T-cell (primary cell): Measurements from ENCODE around the gene RAC3. TPM values are rescaled to one million over a fixed set of nuclear protein-coding genes. Genes with fewer than 3 reads are reported as not detected.

Source experiments
- ATAC-seq, 4 experiments: fragments of 200-7000 bp in 3 of 4; fragments of 150-1000 bp in 1 of 4; cut with Tn5 transposase; replicated peaks in 1 of 4; 1 replicate in 3 of 4; 2 replicates in 1 of 4; pipeline ENCODE4 v1.10.0; 2021; ENCODE audit warnings: moderate library complexity in 3 of 4, mild to moderate bottlenecking in 2 of 4, moderate number of reproducible peaks in 1 of 4
- CTCF ChIA-PET, 2 donors: fragments of 300-600 bp; sonication (Branson Sonifier 250); formaldehyde crosslinking; loops; one replicate each; lab custom pipeline; 2022; ENCODE audit warnings: antibody characterized with exemption in 2 of 2; lab: Charles Lee
- POLR2A ChIA-PET, 2 donors: fragments of 300-600 bp; sonication (Branson Sonifier 250); formaldehyde crosslinking; loops; one replicate each; lab custom pipeline; 2022; ENCODE audit warnings: antibody characterized with exemption in 2 of 2; lab: Charles Lee
- DNase-seq, 35 experiments: peaks; one replicate each; pipeline versions ENCODE4 v3.0.0 to v3.0.0-alpha.2; 2013 to 2023
- H3K27ac ChIP-seq: one replicate; pipeline ENCODE4 v1.5.1; 2013; ENCODE audit warnings: low read length
- H3K27me3 ChIP-seq, 2 experiments: replicated peaks in 1 of 2; 1 replicate in 1 of 2; 2 replicates in 1 of 2; pipeline versions ENCODE4 v1.6.1 to v1.7.0; 2013; ENCODE audit warnings: low read length in 1 of 2, mixed read lengths in 1 of 2; ENCODE audit not compliant: control insufficient read depth in 2 of 2, insufficient read depth in 2 of 2; ENCODE audit errors: extremely low read depth in 1 of 2
- H3K36me3 ChIP-seq, 2 donors: 1 replicate in 1 of 2; 2 replicates in 1 of 2; pipeline versions ENCODE4 v1.6.1 to v1.7.0; 2013; ENCODE audit warnings: low read length in 1 of 2; ENCODE audit not compliant: control insufficient read depth in 2 of 2, insufficient read depth in 1 of 2; ENCODE audit errors: extremely low read depth in 1 of 2
- H3K4me1 ChIP-seq, 2 experiments: 1 replicate in 1 of 2; 2 replicates in 1 of 2; pipeline versions ENCODE4 v1.6.1 to v1.7.0; 2013; ENCODE audit warnings: low read length in 2 of 2, mixed read lengths in 1 of 2; ENCODE audit not compliant: insufficient read depth in 2 of 2, control insufficient read depth in 1 of 2; ENCODE audit errors: extremely low read depth in 1 of 2
- H3K4me3 ChIP-seq, 2 donors: 1 replicate in 1 of 2; 2 replicates in 1 of 2; pipeline versions ENCODE4 v1.5.1 to v1.7.0; 2013; ENCODE audit warnings: mild to moderate bottlenecking in 2 of 2, low read length in 1 of 2, moderate library complexity in 1 of 2; ENCODE audit not compliant: control insufficient read depth in 1 of 2; ENCODE audit errors: extremely low read depth in 1 of 2
- H3K9me3 ChIP-seq: 2 replicates; pipeline ENCODE4 v1.7.0; 2013
- H3K27ac Mint-ChIP-seq, 2 donors: one replicate each; pipeline ENCODE4 v1.8.0; 2020 to 2021; ENCODE audit warnings: mild to moderate bottlenecking in 2 of 2, mixed read lengths in 2 of 2
- H3K27me3 Mint-ChIP-seq, 2 donors: one replicate each; pipeline ENCODE4 v1.8.0; 2021 to 2022; ENCODE audit warnings: mixed read lengths in 2 of 2
- H3K36me3 Mint-ChIP-seq: one replicate; pipeline ENCODE4 v1.8.0; 2021; ENCODE audit warnings: mixed read lengths
- H3K4me1 Mint-ChIP-seq, 3 donors: one replicate each; pipeline ENCODE4 v1.8.0; 2020 to 2022; ENCODE audit warnings: mixed read lengths in 3 of 3, mild to moderate bottlenecking in 1 of 3
- H3K4me3 Mint-ChIP-seq, 3 donors: one replicate each; pipeline ENCODE4 v1.8.0; 2020 to 2022; ENCODE audit warnings: mild to moderate bottlenecking in 3 of 3, mixed read lengths in 3 of 3, moderate library complexity in 3 of 3
- H3K9me3 Mint-ChIP-seq, 3 donors: one replicate each; pipeline ENCODE4 v1.8.0; 2020 to 2022; ENCODE audit warnings: mixed read lengths in 3 of 3
- WGBS: methylation state at CpG from one replicate; pipeline ENCODE4 v1.1.5; 2013; ENCODE audit warnings: missing lambda C conversion rate; ENCODE audit not compliant: insufficient coverage; 5-methylcytosine and 5-hydroxymethylcytosine counted together
- total RNA-seq, 35 experiments: library from RNA in 6 of 35; stranded (reverse) in 6 of 35; fragments of 120-200 nt in 1 of 35; gene quantifications; one replicate each; pipeline versions ENCODE4 v1.2.1 to v1.2.4 and lab custom pipeline; 2013 to 2026

The RAC3 gene
- total RNA-seq, 5 donors from 2014 or later (not counting 1 experiment from before 2014, with no cell fraction given): 1.1 to 5.4 (median 3.6) TPM

DNA sequence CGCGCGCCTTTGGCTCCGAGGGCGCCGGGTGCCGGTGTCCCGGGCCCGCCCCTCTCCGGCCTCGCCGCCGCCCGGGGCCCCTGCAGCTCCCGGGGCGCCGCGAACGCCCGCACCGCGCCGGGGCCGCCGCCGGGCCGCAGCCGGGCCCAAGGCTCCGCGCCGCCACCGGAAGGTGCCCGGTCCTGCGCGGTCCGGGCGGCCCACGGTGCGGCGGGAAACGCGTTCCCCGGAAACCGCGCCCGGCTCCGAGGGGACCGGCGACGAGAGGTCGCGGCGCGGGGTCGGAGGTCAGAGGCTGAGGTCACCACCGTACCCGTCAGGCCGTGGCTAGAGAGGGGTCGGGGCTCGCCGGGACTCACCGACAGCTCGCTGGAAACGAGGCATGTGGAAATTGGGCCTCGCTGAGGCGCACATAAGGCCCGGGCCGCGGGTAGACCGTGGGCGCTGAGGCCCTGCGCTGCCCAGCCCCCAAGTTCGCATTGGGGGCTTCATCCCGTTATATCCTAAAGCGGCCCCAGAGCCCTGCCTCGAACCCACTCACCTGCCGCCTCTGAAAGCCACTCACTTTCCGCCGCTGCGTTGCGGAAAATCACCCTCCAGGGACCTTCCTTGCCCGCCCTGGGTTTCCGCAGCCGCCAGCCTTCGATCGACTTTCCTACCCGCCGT is 34.3 kb downstream of the RAC3 start, which contains the start of gene DUS1L:
Gene DUS1L (minus strand): TSS at position 167 of the 666 bp plus-strand sequence. CDS start 745 bp downstream, outside the sequence.
- Mint-ChIP-seq H3K9me3 (no peaks in the 10 kb centered on the region), H3K4me3 (peak within 1 kb of the TSS; percentile 80 to 83 (median 81)), H3K4me1 (peaks cover 11 to 19% (median 16%) of the 10 kb centered on the region in 3 donors), H3K36me3 (no peaks in the 10 kb centered on the region), H3K27ac (peak within 1 kb of the TSS; percentile 92), H3K27me3 (no peaks in the 10 kb centered on the region)
- H3K9me3 ChIP-seq: no peaks in the 10 kb centered on the region
- no peaks in the 10 kb centered on the region for H3K27me3 ChIP-seq
- H3K36me3 ChIP-seq: peaks cover 5 to 24% of the 10 kb centered on the region in 2 donors
- DNase-seq (peak; percentile 19 to 85 (median 58)), ATAC-seq (peak; percentile 86 to 90 (median 87))
- 1% methylated on average over 76 of the region's 88 CpGs for WGBS
- ChIA-PET POLR2A (interaction anchor here in 1 of 2 donors (0.6 kb wide), 1 partner anchor 117 kb away, joined by 3 read pairs; no protein-coding TSS in a partner anchor), CTCF (no interaction called here)
- H3K4me3 ChIP-seq: peak within 1 kb of the TSS; percentile 83 to 86
- H3K4me1 ChIP-seq: peaks cover 9 to 39% of the 10 kb centered on the region in 2 experiments
- peak within 1 kb of the TSS; percentile 91 for H3K27ac ChIP-seq

DNA sequence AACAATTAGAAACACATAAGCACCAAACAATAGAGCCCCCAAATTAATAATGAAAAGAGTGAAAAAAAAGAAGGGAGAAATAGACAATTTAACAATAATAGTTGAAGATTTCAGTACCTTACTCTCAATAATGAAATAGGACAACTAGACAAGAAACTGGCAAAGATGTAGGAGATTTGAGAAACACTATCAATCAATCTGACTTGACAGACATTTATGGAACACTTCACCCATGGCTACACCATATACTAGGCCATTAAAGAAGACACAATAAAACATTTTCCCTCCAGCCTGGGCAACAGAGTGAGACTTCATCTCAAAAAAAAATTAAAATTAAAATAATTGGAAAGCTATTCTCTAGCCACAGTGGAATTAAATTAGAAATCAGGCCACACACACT is 39.1 kb downstream of the RAC3 start:
- no peaks in the 10 kb centered on the region for H3K9me3 Mint-ChIP-seq
- H3K27ac Mint-ChIP-seq: no peak overlapping the region
- no peak for ATAC-seq

DNA sequence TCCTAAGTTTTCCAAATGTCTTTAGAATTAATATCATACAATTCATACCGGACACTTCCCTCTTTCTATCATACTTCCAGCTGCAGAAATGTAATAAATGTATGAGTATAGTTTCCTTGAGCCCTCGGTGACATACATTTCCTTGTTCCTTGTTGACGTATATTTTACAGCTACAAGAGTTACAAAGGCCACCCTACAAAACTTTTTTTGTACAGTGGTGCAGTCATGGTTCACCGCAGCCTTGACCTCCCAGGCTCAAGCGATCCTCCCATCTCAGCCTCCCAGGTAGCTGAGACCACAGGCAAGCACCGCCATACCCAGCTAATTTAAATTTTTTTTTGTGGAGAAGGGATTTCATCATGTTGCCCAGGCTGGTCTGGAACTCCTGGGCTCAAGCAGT is 41.3 kb downstream of the RAC3 start:
- Mint-ChIP-seq H3K4me3 (no peak overlapping the region), H3K4me1 (peaks cover 0 to 6% (median 0%) of the 10 kb centered on the region in 3 donors), H3K36me3 (no peaks in the 10 kb centered on the region), H3K27me3 (no peaks in the 10 kb centered on the region), H3K27ac (no peak overlapping the region), H3K9me3 (no peaks in the 10 kb centered on the region)
- ATAC-seq: no peak
- ChIA-PET POLR2A (no interaction called here), CTCF (no interaction called here)
- no peaks in the 10 kb centered on the region for H3K27me3 ChIP-seq
- 73% methylated on average over 2 of the region's 6 CpGs for WGBS
- no peaks in the 10 kb centered on the region for H3K36me3 ChIP-seq
- H3K9me3 ChIP-seq: no peaks in the 10 kb centered on the region
- no peaks in the 10 kb centered on the region for H3K4me1 ChIP-seq
- no peak for DNase-seq
- no peak overlapping the region for H3K4me3 ChIP-seq
- no peak overlapping the region for H3K27ac ChIP-seq

More for the DNA sequence above, 39.1 kb downstream of the RAC3 start:
- no peak overlapping the region for H3K4me3 ChIP-seq
- no peaks in the 10 kb centered on the region for H3K36me3 ChIP-seq
- DNase-seq: no peak
- Mint-ChIP-seq H3K4me1 (peaks cover 8 to 11% (median 11%) of the 10 kb centered on the region in 3 donors), H3K27me3 (no peaks in the 10 kb centered on the region), H3K36me3 (no peaks in the 10 kb centered on the region), H3K4me3 (no peak overlapping the region)
- H3K27me3 ChIP-seq: no peaks in the 10 kb centered on the region
- no peak overlapping the region for H3K27ac ChIP-seq
- ChIA-PET CTCF (no interaction called here), POLR2A (no interaction called here)
- H3K9me3 ChIP-seq: no peaks in the 10 kb centered on the region
- peaks cover 2 to 13% of the 10 kb centered on the region in 2 experiments for H3K4me1 ChIP-seq

DNA sequence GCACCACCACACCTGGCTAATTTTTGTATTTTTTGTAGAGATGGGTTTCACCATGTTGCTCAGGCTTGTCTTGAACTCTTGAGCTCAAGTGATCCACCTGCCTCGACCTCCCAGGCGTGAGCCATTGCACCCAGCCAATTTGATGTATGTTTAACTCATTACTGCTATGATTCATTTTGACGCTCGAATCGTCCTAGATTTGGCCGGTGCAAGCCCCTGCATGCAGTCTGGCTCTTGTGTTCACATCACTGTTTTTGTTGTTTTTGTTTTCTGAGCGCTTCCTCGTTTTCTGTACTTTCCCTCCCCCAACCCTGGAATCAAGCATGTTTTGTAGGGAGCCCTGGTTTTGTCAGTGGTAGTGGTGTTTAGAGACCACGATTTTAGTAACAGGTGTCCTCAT is 42.0 kb downstream of the RAC3 start:
- peaks cover 0 to 6% (median 0%) of the 10 kb centered on the region in 3 donors for H3K4me1 Mint-ChIP-seq
- no peak for DNase-seq
- H3K4me1 ChIP-seq: no peaks in the 10 kb centered on the region
- POLR2A ChIA-PET: no interaction called here
- H3K9me3 Mint-ChIP-seq: no peaks in the 10 kb centered on the region
- H3K27ac ChIP-seq: no peak overlapping the region
- no peaks in the 10 kb centered on the region for H3K36me3 ChIP-seq
- no peak overlapping the region for H3K4me3 ChIP-seq
- 80% methylated on average over 1 of the region's 9 CpGs for WGBS
- CTCF ChIA-PET: interaction anchor here in 1 of 2 donors (0.7 kb wide), 1 partner anchor 76 kb away, joined by 3 read pairs; no protein-coding TSS in a partner anchor
- H3K9me3 ChIP-seq: no peaks in the 10 kb centered on the region
- no peaks in the 10 kb centered on the region for H3K27me3 ChIP-seq
- H3K36me3 Mint-ChIP-seq: no peaks in the 10 kb centered on the region
- no peak overlapping the region for H3K27ac Mint-ChIP-seq
- ATAC-seq: no peak
- H3K4me3 Mint-ChIP-seq: no peak overlapping the region
- no peaks in the 10 kb centered on the region for H3K27me3 Mint-ChIP-seq

DNA sequence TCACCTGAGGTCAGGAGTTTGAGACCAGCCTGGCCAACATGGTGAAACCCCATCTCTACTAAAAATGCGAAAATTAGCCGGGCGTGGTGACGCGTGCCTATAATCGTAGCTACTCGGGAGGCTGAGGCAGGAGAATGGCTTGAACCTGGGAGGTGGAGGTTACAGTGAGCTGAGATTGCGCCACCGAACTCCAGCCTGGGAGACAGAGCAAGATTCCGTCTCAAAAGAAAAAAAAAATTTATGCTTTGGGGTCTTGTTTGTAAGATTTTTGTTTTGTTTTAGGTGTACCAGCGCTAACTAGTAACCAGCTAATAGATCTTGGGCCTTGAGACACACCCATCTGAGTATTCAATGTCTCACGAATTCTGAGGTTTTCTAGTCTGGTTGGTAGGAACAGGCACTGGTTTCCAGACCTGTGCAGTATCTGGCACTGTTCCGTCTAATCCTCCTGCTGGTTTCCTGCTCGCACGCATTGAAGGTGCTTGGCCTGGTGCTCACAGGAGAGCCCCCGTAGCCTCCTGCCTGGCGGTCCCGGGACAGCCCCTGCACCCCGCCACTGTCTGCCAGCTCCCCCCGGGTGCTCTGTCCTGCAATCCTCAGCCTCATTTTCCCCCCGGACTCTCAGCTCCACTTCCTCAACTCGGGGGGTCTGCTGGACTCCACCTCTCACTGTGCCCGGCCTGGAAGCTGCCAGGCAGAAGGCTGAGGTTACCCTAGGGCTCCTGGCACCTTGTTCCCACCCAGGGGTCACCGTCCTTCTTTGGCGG is 44.7 kb downstream of the RAC3 start:
- no peaks in the 10 kb centered on the region for H3K4me1 ChIP-seq
- Mint-ChIP-seq H3K4me3 (no peak overlapping the region), H3K27me3 (no peaks in the 10 kb centered on the region), H3K9me3 (no peaks in the 10 kb centered on the region), H3K4me1 (no peaks in the 10 kb centered on the region), H3K27ac (no peak overlapping the region), H3K36me3 (peaks cover 4% of the 10 kb centered on the region)
- DNase-seq (no peak), ATAC-seq (no peak)
- no peak overlapping the region for H3K4me3 ChIP-seq
- 91% methylated on average over 21 of the region's 25 CpGs for WGBS
- H3K9me3 ChIP-seq: no peaks in the 10 kb centered on the region
- ChIA-PET CTCF (no interaction called here), POLR2A (interaction anchor here (0.5 to 1.0 kb wide), 2 partner anchors 28 to 40 kb away, joined by 3 read pairs; no protein-coding TSS in a partner anchor)
- peaks cover 9 to 20% of the 10 kb centered on the region in 2 donors for H3K36me3 ChIP-seq
- H3K27ac ChIP-seq: no peak overlapping the region
- no peaks in the 10 kb centered on the region for H3K27me3 ChIP-seq

DNA sequence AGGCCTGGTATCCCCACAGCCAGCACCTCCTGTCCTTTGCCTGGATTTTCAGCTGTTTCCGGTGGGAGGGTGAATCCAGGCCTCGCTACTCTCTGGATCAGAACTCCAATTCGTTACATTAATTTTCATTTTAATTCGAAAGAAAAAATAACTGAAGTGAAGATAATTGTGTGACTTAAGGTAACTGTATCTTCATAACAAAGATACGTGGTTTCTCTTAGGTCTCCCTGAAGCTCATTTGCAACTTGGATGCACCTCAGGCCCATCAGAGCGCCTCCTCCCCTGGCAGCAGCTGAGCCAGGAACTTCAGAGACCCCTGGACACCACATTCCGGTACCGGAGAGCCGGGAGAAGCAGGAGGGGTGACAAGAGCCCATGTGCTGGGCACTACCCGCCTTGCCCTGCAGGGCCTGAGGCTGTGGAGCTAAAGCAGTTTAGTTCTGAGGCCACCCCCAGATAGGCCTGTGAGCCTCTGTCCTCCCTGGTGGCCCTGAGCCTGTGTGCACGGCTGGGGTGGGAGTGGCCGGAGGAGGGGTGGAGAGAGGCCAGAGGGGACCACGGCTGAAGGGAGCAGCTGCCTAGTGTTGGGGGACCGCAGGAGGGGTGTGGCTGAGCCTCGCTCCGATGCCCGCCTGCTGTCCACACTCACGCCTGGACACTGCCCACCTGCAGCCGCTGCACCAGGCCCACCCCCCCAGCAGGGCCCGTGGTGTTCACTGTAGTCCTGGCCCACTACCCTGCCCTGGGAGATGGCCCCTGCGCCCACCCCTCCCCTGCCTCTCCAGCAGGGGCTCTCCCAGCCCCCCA is 45.5 kb downstream of the RAC3 start:
- CTCF ChIA-PET: no interaction called here
- H3K4me3 Mint-ChIP-seq: no peak overlapping the region
- H3K4me1 Mint-ChIP-seq: no peaks in the 10 kb centered on the region
- 98% methylated on average over 13 of the region's 21 CpGs for WGBS
- Histone ChIP-seq H3K9me3 (no peaks in the 10 kb centered on the region), H3K4me3 (no peak overlapping the region), H3K36me3 (peaks cover 9 to 26% of the 10 kb centered on the region in 2 donors), H3K27me3 (no peaks in the 10 kb centered on the region), H3K27ac (no peak overlapping the region), H3K4me1 (no peaks in the 10 kb centered on the region)
- H3K9me3 Mint-ChIP-seq: no peaks in the 10 kb centered on the region
- no peak overlapping the region for H3K27ac Mint-ChIP-seq
- DNase-seq (no peak), ATAC-seq (peak in 1 of 4 experiments; percentile 3)
- no peaks in the 10 kb centered on the region for H3K27me3 Mint-ChIP-seq
- H3K36me3 Mint-ChIP-seq: peaks cover 4% of the 10 kb centered on the region
- POLR2A ChIA-PET: interaction anchor here (0.5 to 1.0 kb wide), 2 partner anchors 28 to 41 kb away, joined by 3 read pairs; no protein-coding TSS in a partner anchor
